Measurements from ENCODE around the gene F2RL1.

F2RL1 gene

GRCh38 chr5:76816110-76816831, 2.6 kb upstream of the F2RL1 start:
- H3K4me1 ChIP-seq (ENCODE audit: control insufficient read depth, low read length): no peaks in the 10 kb centered on the region
- no peaks in the 10 kb centered on the region for H3F3A ChIP-seq (ENCODE audit: control insufficient read depth, insufficient read depth)
- no peak for TF ChIP-seq CTCF (IDR thresholded peaks at IDR 0.05; ENCODE audit: low read depth, low read length, poor library complexity, severe bottlenecking)
- no peak for TF ChIP-seq EZH2phosphoT487 (IDR thresholded peaks at IDR 0.05; ENCODE audit: borderline replicate concordance, low read length)
- no peak overlapping the region for H3K27ac ChIP-seq (ENCODE audit: low read depth, low read length)
- H3K4me2 ChIP-seq (ENCODE audit: low read length): no peak overlapping the region
- no peaks in the 10 kb centered on the region for H3K79me2 ChIP-seq (ENCODE audit: control insufficient read depth, low read length)
- no peaks in the 10 kb centered on the region for H3K9me3 ChIP-seq (ENCODE audit: control insufficient read depth, insufficient read depth, low read length)
- no peak overlapping the region for H3K4me3 ChIP-seq (ENCODE audit: low read length)
- H4K20me1 ChIP-seq (ENCODE audit: control insufficient read depth, insufficient read depth, low read depth, low read length): no peaks in the 10 kb centered on the region
- H3K36me3 ChIP-seq (ENCODE audit: control insufficient read depth, low read length): no peaks in the 10 kb centered on the region
- peaks cover 8% of the 10 kb centered on the region for H3K27me3 ChIP-seq (ENCODE audit: control insufficient read depth, low read length)
- H3K9me2 ChIP-seq (replicated peaks; ENCODE audit: control insufficient read depth, low read length): no peaks in the 10 kb centered on the region

- no peak overlapping the region for H3K4me2 ChIP-seq (ENCODE audit: low read length)
Measured at GRCh38 chr5:76819851-76820525, 1.2 kb downstream of the F2RL1 start.

GRCh38 chr5:76820526-76820890, 1.7 kb downstream of the F2RL1 start:
- no peak overlapping the region for H3K4me3 ChIP-seq (ENCODE audit: low read length)
- no peak overlapping the region for H3K27ac ChIP-seq (ENCODE audit: low read depth, low read length)
- H3F3A ChIP-seq (ENCODE audit: control insufficient read depth, insufficient read depth): no peaks in the 10 kb centered on the region
- no peaks in the 10 kb centered on the region for H3K9me2 ChIP-seq (replicated peaks; ENCODE audit: control insufficient read depth, low read length)
- no peaks in the 10 kb centered on the region for H3K4me1 ChIP-seq (ENCODE audit: control insufficient read depth, low read length)
- no peaks in the 10 kb centered on the region for H3K9me3 ChIP-seq (ENCODE audit: control insufficient read depth, insufficient read depth, low read length)
- H3K27me3 ChIP-seq (ENCODE audit: control insufficient read depth, low read length): peaks cover 8% of the 10 kb centered on the region
- TF ChIP-seq CTCF (IDR thresholded peaks at IDR 0.05; ENCODE audit: low read depth, low read length, poor library complexity, severe bottlenecking) (no peak), EZH2phosphoT487 (IDR thresholded peaks at IDR 0.05; ENCODE audit: borderline replicate concordance, low read length) (no peak)
- no peaks in the 10 kb centered on the region for H3K36me3 ChIP-seq (ENCODE audit: control insufficient read depth, low read length)
- no peaks in the 10 kb centered on the region for H3K79me2 ChIP-seq (ENCODE audit: control insufficient read depth, low read length)
- H3K4me2 ChIP-seq (ENCODE audit: low read length): no peak overlapping the region
- H4K20me1 ChIP-seq (ENCODE audit: control insufficient read depth, insufficient read depth, low read depth, low read length): no peaks in the 10 kb centered on the region

More at GRCh38 chr5:76819851-76820525, 1.2 kb downstream of the F2RL1 start:
- Histone ChIP-seq H4K20me1 (ENCODE audit: control insufficient read depth, insufficient read depth, low read depth, low read length) (no peaks in the 10 kb centered on the region), H3K9me3 (ENCODE audit: control insufficient read depth, insufficient read depth, low read length) (no peaks in the 10 kb centered on the region), H3K27ac (ENCODE audit: low read depth, low read length) (no peak overlapping the region), H3K36me3 (ENCODE audit: control insufficient read depth, low read length) (no peaks in the 10 kb centered on the region), H3F3A (ENCODE audit: control insufficient read depth, insufficient read depth) (no peaks in the 10 kb centered on the region), H3K4me3 (ENCODE audit: low read length) (no peak overlapping the region), H3K79me2 (ENCODE audit: control insufficient read depth, low read length) (no peaks in the 10 kb centered on the region), H3K4me1 (ENCODE audit: control insufficient read depth, low read length) (no peaks in the 10 kb centered on the region), H3K27me3 (ENCODE audit: control insufficient read depth, low read length) (peaks cover 8% of the 10 kb centered on the region), H3K9me2 (replicated peaks; ENCODE audit: control insufficient read depth, low read length) (no peaks in the 10 kb centered on the region)
- TF ChIP-seq EZH2phosphoT487 (IDR thresholded peaks at IDR 0.05; ENCODE audit: borderline replicate concordance, low read length) (no peak), CTCF (IDR thresholded peaks at IDR 0.05; ENCODE audit: low read depth, low read length, poor library complexity, severe bottlenecking) (no peak)

Measured in DOHH2 (cell line).